CD4-positive, alpha-beta T cell (primary cell): Measurements from ENCODE around the gene RIPOR1. TPM values are rescaled to one million over a fixed set of nuclear protein-coding genes. Genes with fewer than 3 reads are reported as not detected.
A peak's percentile ranks its signal among the peaks of the same experiment; 100 is the strongest.
"Not testable (repeated sequence)": the region's sequence is repeated elsewhere in the genome, so short reads cannot be mapped to it uniquely, and the experiment has no call there.

ENCODE experiments used
- ATAC-seq: fragments of 200-7000 bp; cut with Tn5 transposase; one replicate; pipeline ENCODE4 v1.10.0; 2022; ENCODE audit warnings: mild to moderate bottlenecking; ENCODE audit not compliant: poor library complexity
- CTCF ChIA-PET: fragments of 350-600 bp; sonication (Branson Sonifier 250); formaldehyde crosslinking; loops from one replicate; lab custom pipeline; 2021; ENCODE audit warnings: antibody characterized with exemption, inconsistent platforms; lab: Charles Lee
- POLR2A ChIA-PET: fragments of 350-600 bp; sonication (Branson Sonifier 250); formaldehyde crosslinking; loops from one replicate; lab custom pipeline; 2021; ENCODE audit warnings: antibody characterized with exemption, inconsistent platforms; lab: Charles Lee
- DNase-seq, 14 experiments: peaks; one replicate each; pipeline ENCODE4 v3.0.0-alpha.2; 2013 to 2020; ENCODE audit warnings: mixed read lengths in 2 of 14
- H3K27ac ChIP-seq, 2 donors: one replicate each; pipeline versions ENCODE4 v1.5.1 to v1.7.0; 2013; ENCODE audit warnings: low read length in 2 of 2, low read depth in 1 of 2, mild to moderate bottlenecking in 1 of 2
- H3K27me3 ChIP-seq, 2 experiments: 1 replicate in 1 of 2; 2 replicates in 1 of 2; pipeline versions ENCODE4 v1.6.1 to v1.7.0; 2013; ENCODE audit warnings: low read length in 2 of 2, control low read depth in 1 of 2, mild to moderate bottlenecking in 1 of 2, moderate library complexity in 1 of 2; ENCODE audit not compliant: insufficient read depth in 2 of 2, control insufficient read depth in 1 of 2
- H3K36me3 ChIP-seq: one replicate; pipeline ENCODE4 v1.6.1; 2013; ENCODE audit warnings: low read length, control low read depth; ENCODE audit not compliant: insufficient read depth
- H3K4me1 ChIP-seq: one replicate; pipeline ENCODE4 v1.6.1; 2013; ENCODE audit warnings: low read length, control low read depth; ENCODE audit not compliant: insufficient read depth
- H3K4me3 ChIP-seq: one replicate; pipeline ENCODE4 v1.5.1; 2013; ENCODE audit warnings: mild to moderate bottlenecking, low read length, moderate library complexity
- H3K9me3 ChIP-seq, 2 experiments: 1 replicate in 1 of 2; 2 replicates in 1 of 2; pipeline versions ENCODE4 v1.6.1 to v1.7.0; 2013; ENCODE audit warnings: low read length in 2 of 2, mild to moderate bottlenecking in 2 of 2, control low read depth in 1 of 2, moderate library complexity in 1 of 2; ENCODE audit not compliant: control insufficient read depth in 1 of 2, insufficient read depth in 1 of 2
- H3K27ac Mint-ChIP-seq: one replicate; pipeline ENCODE4 v1.8.0; 2020; ENCODE audit warnings: mixed read lengths
- H3K27me3 Mint-ChIP-seq: one replicate; pipeline ENCODE4 v1.8.0; 2021; ENCODE audit warnings: mixed read lengths
- H3K36me3 Mint-ChIP-seq: one replicate; pipeline ENCODE4 v1.8.0; 2021; ENCODE audit warnings: low read depth, mixed read lengths
- H3K4me1 Mint-ChIP-seq: one replicate; pipeline ENCODE4 v1.8.0; 2021; ENCODE audit warnings: low read depth, mixed read lengths
- H3K4me3 Mint-ChIP-seq: one replicate; pipeline ENCODE4 v1.8.0; 2020; ENCODE audit warnings: mild to moderate bottlenecking, mixed read lengths
- H3K9me3 Mint-ChIP-seq: one replicate; pipeline ENCODE4 v1.8.0; 2020; ENCODE audit warnings: mixed read lengths
- CTCF ChIP-seq: fragments of 200-600 bp; IDR thresholded peaks from one replicate; pipeline ENCODE4 v1.8.0; 2022; ENCODE audit warnings: antibody characterized with exemption, mild to moderate bottlenecking
- intact Hi-C, 2 experiments: fragments of 100-400 bp; cut with DNase I in 1 of 2; cut with micrococcal nuclease in 1 of 2; formaldehyde crosslinking; loops; one replicate each; pipeline versions ENCODE4 v1.15.1 to v1.9.0; 2023 to 2025; cut with DNase I, micrococcal nuclease
- total RNA-seq, 174 experiments: library from RNA in 2 of 174; stranded (reverse) in 2 of 174; gene quantifications; one replicate each; pipeline ENCODE4 v1.2.3 and lab custom pipeline; 2021 to 2026

The RIPOR1 gene
- total RNA-seq, 2 experiments from 2014 or later: 21.3 to 25.4 TPM

GRCh38 chr16:67530013-67530939 lies 1.6 kb downstream of the RIPOR1 start:
- ATAC-seq (peak; percentile 33), DNase-seq (peak in 4 of 14 experiments; percentile 17 to 65 (median 44))
- Histone ChIP-seq H3K4me3 (peak overlapping the region; percentile 56), H3K27me3 (peaks cover 22 to 25% of the 10 kb centered on the region in 2 experiments), H3K27ac (no peak overlapping the region), H3K9me3 (no peaks in the 10 kb centered on the region), H3K4me1 (peaks cover 35% of the 10 kb centered on the region), H3K36me3 (no peaks in the 10 kb centered on the region)
- Mint-ChIP-seq H3K4me1 (peaks cover 30% of the 10 kb centered on the region), H3K4me3 (peak overlapping the region; percentile 85), H3K27me3 (peaks cover 20% of the 10 kb centered on the region), H3K36me3 (no peaks in the 10 kb centered on the region), H3K27ac (no peak overlapping the region), H3K9me3 (no peaks in the 10 kb centered on the region)
- TF ChIP-seq CTCF: no peak
- intact Hi-C loops: no loop called here
- ChIA-PET POLR2A (interaction anchor here (0.9 to 2.5 kb wide), 7 partner anchors 7 to 115 kb away, joined by 3 to 13 read pairs (median 6); partner anchors contain the start of genes CARMIL2 and CTCF), CTCF (interaction anchor here (0.5 to 6.1 kb wide), 4 partner anchors 9 to 82 kb away, joined by 3 to 45 read pairs (median 4); partner anchors contain the start of gene CTCF)

GRCh38 chr16:67531247-67531646 lies 2.6 kb downstream of the RIPOR1 start:
- Histone ChIP-seq H3K9me3 (no peaks in the 10 kb centered on the region), H3K27me3 (peaks cover 22 to 25% of the 10 kb centered on the region in 2 experiments), H3K27ac (peak overlapping the region in 1 of 2 donors; percentile 17), H3K4me3 (no peak overlapping the region), H3K36me3 (no peaks in the 10 kb centered on the region), H3K4me1 (peaks cover 35% of the 10 kb centered on the region)
- Mint-ChIP-seq H3K27me3 (peaks cover 20% of the 10 kb centered on the region), H3K9me3 (no peaks in the 10 kb centered on the region), H3K36me3 (no peaks in the 10 kb centered on the region), H3K4me1 (peaks cover 38% of the 10 kb centered on the region), H3K4me3 (peak overlapping the region; percentile 20), H3K27ac (no peak overlapping the region)
- ATAC-seq: no peak
- TF ChIP-seq CTCF: no peak
- intact Hi-C loops: no loop called here
- DNase-seq: peak in 2 of 14 experiments; percentile 51 to 57
- CTCF ChIA-PET: interaction anchor here (0.6 to 6.1 kb wide), 3 partner anchors 10 to 31 kb away, joined by 3 to 45 read pairs (median 4); partner anchors contain the start of gene CTCF
- POLR2A ChIA-PET: interaction anchor here (0.7 to 2.5 kb wide), 4 partner anchors 10 to 32 kb away, joined by 3 to 9 read pairs (median 4); no protein-coding TSS in a partner anchor

- Mint-ChIP-seq H3K4me3 (peak overlapping the region; percentile 50), H3K27me3 (peaks cover 20% of the 10 kb centered on the region), H3K27ac (no peak overlapping the region), H3K9me3 (no peaks in the 10 kb centered on the region), H3K36me3 (no peaks in the 10 kb centered on the region), H3K4me1 (peaks cover 49% of the 10 kb centered on the region)
- Histone ChIP-seq H3K4me3 (no peak overlapping the region), H3K36me3 (no peaks in the 10 kb centered on the region), H3K9me3 (no peaks in the 10 kb centered on the region), H3K27ac (no peak overlapping the region), H3K4me1 (peaks cover 48% of the 10 kb centered on the region), H3K27me3 (peaks cover 22 to 25% of the 10 kb centered on the region in 2 experiments)
- ChIA-PET POLR2A (no interaction called here), CTCF (interaction anchor here (1.1 to 6.1 kb wide), 3 partner anchors 12 to 112 kb away, joined by 4 to 45 read pairs (median 5); partner anchors contain the start of gene CARMIL2)
- DNase-seq (no peak), ATAC-seq (no peak)
- intact Hi-C loops: no loop called here
- TF ChIP-seq CTCF: no peak
Measured at GRCh38 chr16:67533024-67533560, 4.5 kb downstream of the RIPOR1 start.

GRCh38 chr16:67533987-67534386 lies 5.4 kb downstream of the RIPOR1 start:
- H3K27ac ChIP-seq, H3K36me3 ChIP-seq, POLR2A ChIA-PET, intact Hi-C loops, H3K36me3 Mint-ChIP-seq, H3K4me3 ChIP-seq, H3K27ac Mint-ChIP-seq, H3K9me3 ChIP-seq, DNase-seq, H3K4me3 Mint-ChIP-seq, ATAC-seq, H3K9me3 Mint-ChIP-seq: not testable (repeated sequence)
- Histone ChIP-seq H3K27me3 (peaks cover 22 to 25% of the 10 kb centered on the region in 2 experiments), H3K4me1 (peaks cover 52% of the 10 kb centered on the region)
- Mint-ChIP-seq H3K4me1 (peaks cover 52% of the 10 kb centered on the region), H3K27me3 (peaks cover 20% of the 10 kb centered on the region)
- CTCF ChIA-PET: interaction anchor here (0.7 to 6.1 kb wide), 2 partner anchors 13 to 111 kb away, joined by 3 to 45 read pairs; partner anchors contain the start of gene CARMIL2
